ENCODE results near the gene CHRNA5.

The CHRNA5 gene

GRCh38 chr15:78565951-78566774 is 843 bp downstream of the CHRNA5 start:
- no peaks in the 10 kb centered on the region for H3K9me3 ChIP-seq (ENCODE audit: control insufficient read depth, insufficient read depth, low read length)
- peak overlapping the region; percentile 91 for H3K4me3 ChIP-seq (ENCODE audit: low read depth, low read length)
- H3K36me3 ChIP-seq (ENCODE audit: control insufficient read depth, insufficient read depth, low read length): no peaks in the 10 kb centered on the region
- peak overlapping the region; percentile 72 for H3K9ac ChIP-seq (ENCODE audit: low read depth, low read length)
- H3K4me1 ChIP-seq (ENCODE audit: control insufficient read depth, insufficient read depth, low read length): peaks cover 13% of the 10 kb centered on the region
- H3K27ac ChIP-seq (ENCODE audit: low read depth, low read length): peak overlapping the region; percentile 88
- H3K27me3 ChIP-seq (ENCODE audit: control insufficient read depth, insufficient read depth, low read length): no peaks in the 10 kb centered on the region

GRCh38 chr15:78567531-78567930 is 2.2 kb downstream of the CHRNA5 start:
- Histone ChIP-seq H3K27ac (ENCODE audit: low read depth, low read length) (no peak overlapping the region), H3K9ac (ENCODE audit: low read depth, low read length) (no peak overlapping the region), H3K4me1 (ENCODE audit: control insufficient read depth, insufficient read depth, low read length) (peaks cover 14% of the 10 kb centered on the region), H3K9me3 (ENCODE audit: control insufficient read depth, insufficient read depth, low read length) (no peaks in the 10 kb centered on the region), H3K27me3 (ENCODE audit: control insufficient read depth, insufficient read depth, low read length) (no peaks in the 10 kb centered on the region), H3K36me3 (ENCODE audit: control insufficient read depth, insufficient read depth, low read length) (no peaks in the 10 kb centered on the region), H3K4me3 (ENCODE audit: low read depth, low read length) (no peak overlapping the region)

GRCh38 chr15:78570710-78571109 is 5.4 kb downstream of the CHRNA5 start:
- Histone ChIP-seq H3K4me1 (ENCODE audit: control insufficient read depth, insufficient read depth, low read length) (0 out of 2 replicates have a peak, but pooled peaks cover 6% of the 10 kb centered on the region), H3K4me3 (ENCODE audit: low read depth, low read length) (no peak overlapping the region)

GRCh38 chr15:78571382-78571781 is 6.1 kb downstream of the CHRNA5 start:
- no peaks in the 10 kb centered on the region for H3K27me3 ChIP-seq (ENCODE audit: control insufficient read depth, insufficient read depth, low read length)
- no peak overlapping the region for H3K4me3 ChIP-seq (ENCODE audit: low read depth, low read length)
- H3K4me1 ChIP-seq (ENCODE audit: control insufficient read depth, insufficient read depth, low read length): 0 out of 2 replicates have a peak, but pooled peaks cover 6% of the 10 kb centered on the region
- no peaks in the 10 kb centered on the region for H3K9me3 ChIP-seq (ENCODE audit: control insufficient read depth, insufficient read depth, low read length)
- H3K36me3 ChIP-seq (ENCODE audit: control insufficient read depth, insufficient read depth, low read length): no peaks in the 10 kb centered on the region
- no peak overlapping the region for H3K9ac ChIP-seq (ENCODE audit: low read depth, low read length)
- no peak overlapping the region for H3K27ac ChIP-seq (ENCODE audit: low read depth, low read length)

More at GRCh38 chr15:78570710-78571109, 5.4 kb downstream of the CHRNA5 start:
- Histone ChIP-seq H3K9me3 (ENCODE audit: control insufficient read depth, insufficient read depth, low read length) (no peaks in the 10 kb centered on the region), H3K36me3 (ENCODE audit: control insufficient read depth, insufficient read depth, low read length) (no peaks in the 10 kb centered on the region), H3K9ac (ENCODE audit: low read depth, low read length) (no peak overlapping the region), H3K27me3 (ENCODE audit: control insufficient read depth, insufficient read depth, low read length) (no peaks in the 10 kb centered on the region), H3K27ac (ENCODE audit: low read depth, low read length) (no peak overlapping the region)

- Histone ChIP-seq H3K36me3 (ENCODE audit: control insufficient read depth, insufficient read depth, low read length) (no peaks in the 10 kb centered on the region), H3K27me3 (ENCODE audit: control insufficient read depth, insufficient read depth, low read length) (no peaks in the 10 kb centered on the region), H3K4me1 (ENCODE audit: control insufficient read depth, insufficient read depth, low read length) (0 out of 2 replicates have a peak, but pooled peaks cover 6% of the 10 kb centered on the region), H3K9me3 (ENCODE audit: control insufficient read depth, insufficient read depth, low read length) (no peaks in the 10 kb centered on the region), H3K27ac (ENCODE audit: low read depth, low read length) (no peak overlapping the region), H3K9ac (ENCODE audit: low read depth, low read length) (no peak overlapping the region), H3K4me3 (ENCODE audit: low read depth, low read length) (no peak overlapping the region)
Observed at GRCh38 chr15:78573416-78573815, 8.1 kb downstream of the CHRNA5 start.

GRCh38 chr15:78574944-78575343 is 9.6 kb downstream of the CHRNA5 start:
- H3K27ac ChIP-seq (ENCODE audit: low read depth, low read length): no peak overlapping the region

GRCh38 chr15:78597583-78597982 is 32.3 kb downstream of the CHRNA5 start:
- Histone ChIP-seq H3K9ac (ENCODE audit: low read depth, low read length) (no peak overlapping the region), H3K27ac (ENCODE audit: low read depth, low read length) (no peak overlapping the region), H3K4me1 (ENCODE audit: control insufficient read depth, insufficient read depth, low read length) (no peaks in the 10 kb centered on the region), H3K36me3 (ENCODE audit: control insufficient read depth, insufficient read depth, low read length) (peaks cover 17% of the 10 kb centered on the region), H3K9me3 (ENCODE audit: control insufficient read depth, insufficient read depth, low read length) (no peaks in the 10 kb centered on the region), H3K4me3 (ENCODE audit: low read depth, low read length) (no peak overlapping the region), H3K27me3 (ENCODE audit: control insufficient read depth, insufficient read depth, low read length) (no peaks in the 10 kb centered on the region)

More at GRCh38 chr15:78574944-78575343, 9.6 kb downstream of the CHRNA5 start:
- H3K9ac ChIP-seq (ENCODE audit: low read depth, low read length): no peak overlapping the region
- H3K36me3 ChIP-seq (ENCODE audit: control insufficient read depth, insufficient read depth, low read length): no peaks in the 10 kb centered on the region
- 0 out of 2 replicates have a peak, but pooled peaks cover 6% of the 10 kb centered on the region for H3K4me1 ChIP-seq (ENCODE audit: control insufficient read depth, insufficient read depth, low read length)
- no peak overlapping the region for H3K4me3 ChIP-seq (ENCODE audit: low read depth, low read length)
- H3K9me3 ChIP-seq (ENCODE audit: control insufficient read depth, insufficient read depth, low read length): no peaks in the 10 kb centered on the region
- H3K27me3 ChIP-seq (ENCODE audit: control insufficient read depth, insufficient read depth, low read length): no peaks in the 10 kb centered on the region

GRCh38 chr15:78598348-78598747 is 33.0 kb downstream of the CHRNA5 start:
- Histone ChIP-seq H3K4me1 (ENCODE audit: control insufficient read depth, insufficient read depth, low read length) (no peaks in the 10 kb centered on the region), H3K4me3 (ENCODE audit: low read depth, low read length) (no peak overlapping the region), H3K36me3 (ENCODE audit: control insufficient read depth, insufficient read depth, low read length) (peaks cover 9% of the 10 kb centered on the region), H3K9me3 (ENCODE audit: control insufficient read depth, insufficient read depth, low read length) (no peaks in the 10 kb centered on the region), H3K27me3 (ENCODE audit: control insufficient read depth, insufficient read depth, low read length) (no peaks in the 10 kb centered on the region), H3K9ac (ENCODE audit: low read depth, low read length) (no peak overlapping the region), H3K27ac (ENCODE audit: low read depth, low read length) (no peak overlapping the region)

- Histone ChIP-seq H3K9ac (ENCODE audit: low read depth, low read length) (no peak overlapping the region), H3K27ac (ENCODE audit: low read depth, low read length) (no peak overlapping the region), H3K4me3 (ENCODE audit: low read depth, low read length) (no peak overlapping the region), H3K27me3 (ENCODE audit: control insufficient read depth, insufficient read depth, low read length) (no peaks in the 10 kb centered on the region), H3K36me3 (ENCODE audit: control insufficient read depth, insufficient read depth, low read length) (peaks cover 3% of the 10 kb centered on the region; the same call in 1 of the 2 replicates), H3K4me1 (ENCODE audit: control insufficient read depth, insufficient read depth, low read length) (no peaks in the 10 kb centered on the region), H3K9me3 (ENCODE audit: control insufficient read depth, insufficient read depth, low read length) (no peaks in the 10 kb centered on the region)
Observed at GRCh38 chr15:78599189-78599588, 33.9 kb downstream of the CHRNA5 start.

- Histone ChIP-seq H3K4me3 (ENCODE audit: low read depth, low read length) (no peak overlapping the region), H3K9ac (ENCODE audit: low read depth, low read length) (no peak overlapping the region), H3K36me3 (ENCODE audit: control insufficient read depth, insufficient read depth, low read length) (no peaks in the 10 kb centered on the region), H3K9me3 (ENCODE audit: control insufficient read depth, insufficient read depth, low read length) (no peaks in the 10 kb centered on the region; the same call in 1 of the 2 replicates), H3K27ac (ENCODE audit: low read depth, low read length) (no peak overlapping the region), H3K4me1 (ENCODE audit: control insufficient read depth, insufficient read depth, low read length) (no peaks in the 10 kb centered on the region), H3K27me3 (ENCODE audit: control insufficient read depth, insufficient read depth, low read length) (no peaks in the 10 kb centered on the region)
Observed at GRCh38 chr15:78603467-78603866, 38.1 kb downstream of the CHRNA5 start.

- Histone ChIP-seq H3K9me3 (ENCODE audit: control insufficient read depth, insufficient read depth, low read length) (no peaks in the 10 kb centered on the region; the same call in 1 of the 2 replicates), H3K27ac (ENCODE audit: low read depth, low read length) (no peak overlapping the region), H3K27me3 (ENCODE audit: control insufficient read depth, insufficient read depth, low read length) (no peaks in the 10 kb centered on the region), H3K9ac (ENCODE audit: low read depth, low read length) (no peak overlapping the region), H3K4me3 (ENCODE audit: low read depth, low read length) (no peak overlapping the region), H3K36me3 (ENCODE audit: control insufficient read depth, insufficient read depth, low read length) (no peaks in the 10 kb centered on the region), H3K4me1 (ENCODE audit: control insufficient read depth, insufficient read depth, low read length) (no peaks in the 10 kb centered on the region)
Observed at GRCh38 chr15:78604420-78604819, 39.1 kb downstream of the CHRNA5 start.
